Inflammatory macrophage (primary cell): ENCODE results near the gene PFDN6.
"Not testable (repeated sequence)": the region's sequence is repeated elsewhere in the genome, so short reads cannot be mapped to it uniquely, and the experiment has no call there.

Source experiments
- DNase-seq, 2 donors: peaks; one replicate each; pipeline ENCODE4 v3.0.0-alpha.2; 2020 to 2022

PFDN6 gene

DNA sequence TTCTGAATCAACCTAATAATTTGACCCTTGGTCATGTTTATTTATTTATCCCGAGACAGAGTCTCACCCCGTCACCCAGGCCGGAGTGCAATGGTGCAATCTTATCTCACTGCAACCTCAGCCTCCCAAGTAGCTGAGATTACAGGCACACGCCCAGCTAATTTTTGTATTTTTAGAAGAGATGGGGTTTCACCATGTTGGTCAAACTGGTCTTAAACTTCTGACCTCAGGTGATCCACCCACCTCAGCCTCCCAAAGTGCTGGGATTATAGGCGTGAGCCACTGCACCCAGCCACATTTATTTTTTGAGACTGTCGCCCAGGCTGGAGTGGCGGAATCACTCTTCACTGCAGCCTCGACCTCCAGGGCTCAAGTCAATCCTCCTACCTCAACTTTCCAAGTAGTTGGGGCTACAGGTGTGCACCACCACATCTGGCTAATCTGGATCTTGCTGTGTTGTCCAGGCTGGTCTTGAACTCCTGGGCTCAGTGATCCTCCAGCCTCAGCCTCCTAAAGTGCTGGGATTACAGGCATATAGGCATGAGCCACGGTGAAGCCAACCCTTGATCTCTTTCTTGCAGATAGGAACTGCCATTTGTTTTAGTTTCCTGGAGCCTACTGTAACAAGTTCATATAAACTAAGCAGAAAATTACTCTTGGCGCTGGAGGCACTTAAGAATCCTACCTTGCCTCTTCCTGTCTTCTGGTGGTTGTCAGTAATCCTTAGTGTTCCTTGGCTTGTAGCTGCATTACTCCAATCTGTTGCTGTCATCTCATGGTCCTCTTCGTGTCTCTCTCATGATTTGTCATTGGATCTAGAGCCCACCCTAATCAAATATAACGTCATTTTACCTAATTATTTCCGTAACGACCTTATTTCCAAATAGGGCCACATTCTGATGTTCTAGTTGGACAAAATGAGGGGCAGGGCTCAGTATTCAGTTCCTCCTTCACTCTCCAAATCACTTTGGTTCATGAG lies 15.2 kb upstream of the PFDN6 start:
- no peak for DNase-seq

DNA sequence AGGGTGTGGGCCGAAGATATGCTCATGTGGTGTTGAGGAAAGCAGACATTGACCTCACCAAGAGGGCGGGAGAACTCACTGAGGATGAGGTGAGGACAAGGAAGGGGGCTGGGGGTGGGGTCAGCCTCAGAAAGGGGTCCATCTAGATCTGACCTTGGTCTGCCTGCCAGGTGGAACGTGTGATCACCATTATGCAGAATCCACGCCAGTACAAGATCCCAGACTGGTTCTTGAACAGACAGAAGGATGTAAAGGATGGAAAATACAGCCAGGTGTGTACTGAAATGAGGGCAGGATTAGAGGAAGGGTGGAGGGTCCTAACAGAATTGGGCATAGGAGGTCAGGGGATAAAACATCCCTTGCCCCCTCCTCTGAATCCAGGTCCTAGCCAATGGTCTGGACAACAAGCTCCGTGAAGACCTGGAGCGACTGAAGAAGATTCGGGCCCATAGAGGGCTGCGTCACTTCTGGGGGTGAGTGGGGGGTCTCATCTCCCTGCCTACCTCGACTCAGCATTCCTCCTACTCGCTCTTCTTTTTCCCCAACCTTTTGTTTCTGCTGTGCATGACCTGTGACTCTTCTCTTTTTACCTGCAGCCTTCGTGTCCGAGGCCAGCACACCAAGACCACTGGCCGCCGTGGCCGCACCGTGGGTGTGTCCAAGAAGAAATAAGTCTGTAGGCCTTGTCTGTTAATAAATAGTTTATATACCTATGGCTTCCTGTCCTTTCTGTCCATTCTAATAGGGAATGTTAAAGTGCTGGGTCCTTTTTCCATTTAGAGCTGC lies 13.4 kb upstream of the PFDN6 start:
- DNase-seq = not testable (repeated sequence)

DNA sequence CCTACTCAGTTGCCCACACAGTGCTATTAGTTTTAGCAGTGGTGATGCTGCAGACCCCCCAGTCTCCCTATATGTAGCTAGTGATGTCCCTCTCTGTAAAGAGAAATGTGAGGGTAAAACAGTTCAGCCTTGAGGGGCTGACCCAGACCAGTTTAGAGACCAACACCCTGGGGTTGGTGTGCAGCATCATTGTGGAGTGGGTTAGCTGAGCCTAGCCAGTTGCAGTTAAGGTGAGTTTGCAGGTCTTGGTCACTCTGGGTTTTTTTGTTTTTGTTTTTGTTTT lies 12.9 kb upstream of the PFDN6 start:
- no peak for DNase-seq

DNA sequence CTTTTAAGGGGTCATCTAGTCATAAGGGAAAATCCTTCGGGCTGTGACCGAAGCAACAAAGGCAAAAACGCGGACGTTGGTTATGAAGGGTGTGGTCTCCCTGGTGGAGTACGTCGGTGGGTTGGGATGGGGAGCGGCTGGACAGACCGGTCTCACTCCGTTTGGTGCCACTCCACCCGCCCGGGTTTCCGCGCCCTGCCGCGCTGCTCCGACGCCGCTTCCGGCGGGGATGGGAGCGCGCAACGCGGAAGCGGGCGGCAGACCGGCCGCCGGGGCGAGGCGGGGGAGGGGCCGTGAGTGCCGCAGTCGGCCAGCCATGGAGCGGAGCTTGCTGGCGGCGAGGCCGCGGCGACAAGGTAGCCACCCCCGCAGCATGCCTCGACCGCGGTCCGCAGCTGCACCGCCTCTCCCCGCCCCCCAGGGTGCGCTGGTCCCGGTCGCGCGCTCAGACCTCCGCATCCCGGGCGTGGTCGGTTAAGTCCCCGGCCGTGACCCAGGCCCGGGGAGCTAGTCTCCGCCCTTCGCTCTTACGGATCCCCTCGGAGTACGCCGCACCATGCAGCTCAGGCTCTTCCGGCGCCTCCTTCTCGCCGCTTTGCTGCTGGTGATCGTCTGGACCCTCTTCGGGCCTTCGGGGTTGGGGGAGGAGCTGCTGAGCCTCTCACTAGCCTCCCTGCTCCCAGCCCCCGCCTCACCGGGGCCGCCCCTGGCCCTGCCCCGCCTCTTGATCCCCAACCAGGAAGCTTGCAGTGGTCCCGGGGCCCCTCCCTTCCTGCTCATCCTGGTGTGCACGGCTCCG lies 12.3 kb upstream of the PFDN6 start, which contains the start of gene B3GALT4:
TSS of gene B3GALT4 (plus strand) at position 260 of the 799 bp plus-strand sequence. CDS start at position 557, 297 bp downstream.
- peak; percentile 70 to 80 for DNase-seq

DNA sequence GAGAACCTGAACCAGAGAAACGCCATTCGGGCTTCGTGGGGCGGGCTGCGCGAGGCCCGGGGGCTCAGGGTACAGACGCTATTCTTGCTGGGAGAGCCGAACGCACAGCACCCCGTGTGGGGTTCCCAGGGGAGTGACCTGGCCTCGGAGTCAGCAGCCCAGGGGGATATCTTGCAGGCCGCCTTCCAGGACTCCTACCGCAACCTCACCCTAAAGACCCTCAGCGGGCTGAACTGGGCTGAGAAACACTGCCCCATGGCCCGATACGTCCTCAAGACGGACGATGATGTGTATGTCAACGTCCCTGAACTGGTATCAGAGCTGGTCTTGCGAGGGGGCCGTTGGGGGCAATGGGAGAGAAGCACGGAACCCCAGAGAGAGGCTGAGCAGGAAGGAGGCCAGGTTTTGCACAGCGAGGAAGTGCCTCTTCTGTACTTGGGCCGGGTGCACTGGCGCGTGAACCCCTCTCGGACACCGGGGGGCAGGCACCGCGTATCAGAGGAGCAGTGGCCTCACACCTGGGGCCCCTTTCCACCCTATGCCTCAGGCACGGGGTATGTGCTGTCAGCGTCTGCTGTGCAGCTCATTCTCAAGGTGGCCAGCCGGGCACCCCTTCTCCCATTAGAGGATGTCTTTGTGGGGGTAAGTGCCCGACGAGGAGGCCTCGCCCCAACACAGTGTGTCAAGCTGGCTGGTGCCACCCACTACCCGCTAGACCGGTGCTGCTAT lies 11.6 kb upstream of the PFDN6 start:
- DNase-seq = no peak

DNA sequence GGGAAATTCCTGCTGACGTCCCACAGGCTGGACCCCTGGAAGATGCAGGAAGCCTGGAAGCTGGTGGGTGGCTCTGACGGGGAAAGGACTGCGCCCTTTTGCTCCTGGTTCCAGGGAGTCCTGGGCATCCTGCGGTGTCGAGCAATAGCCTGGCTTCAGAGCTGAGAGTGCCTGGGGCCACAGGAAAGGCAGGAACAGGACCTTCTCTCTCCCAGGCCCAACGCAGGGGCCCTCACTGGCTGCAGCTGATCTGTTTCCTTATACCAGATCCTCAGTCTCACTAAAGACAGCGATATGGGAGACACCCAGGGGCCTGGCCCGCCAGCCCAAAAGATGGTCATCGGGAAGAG lies 11.0 kb upstream of the PFDN6 start:
- no peak for DNase-seq

DNA sequence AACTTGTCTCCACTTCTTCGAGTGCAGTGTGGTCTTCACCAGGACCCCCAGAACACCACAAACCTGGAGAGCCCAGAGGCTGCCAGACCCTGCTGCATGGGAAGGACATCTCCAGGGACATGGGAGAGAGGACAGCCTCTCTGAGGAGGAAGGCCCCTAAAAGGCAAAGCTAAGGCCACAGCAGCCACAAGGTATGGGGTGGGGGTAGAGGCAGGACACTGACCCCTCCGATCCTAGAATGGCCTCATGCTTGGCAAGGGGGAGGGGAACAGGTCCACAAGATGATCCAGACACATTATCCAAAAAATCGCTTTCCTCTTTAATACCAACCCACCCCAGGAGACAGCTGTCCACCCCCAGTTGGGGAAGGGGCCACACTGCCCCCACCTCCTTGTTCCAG lies 10.6 kb upstream of the PFDN6 start:
- DNase-seq = no peak

DNA sequence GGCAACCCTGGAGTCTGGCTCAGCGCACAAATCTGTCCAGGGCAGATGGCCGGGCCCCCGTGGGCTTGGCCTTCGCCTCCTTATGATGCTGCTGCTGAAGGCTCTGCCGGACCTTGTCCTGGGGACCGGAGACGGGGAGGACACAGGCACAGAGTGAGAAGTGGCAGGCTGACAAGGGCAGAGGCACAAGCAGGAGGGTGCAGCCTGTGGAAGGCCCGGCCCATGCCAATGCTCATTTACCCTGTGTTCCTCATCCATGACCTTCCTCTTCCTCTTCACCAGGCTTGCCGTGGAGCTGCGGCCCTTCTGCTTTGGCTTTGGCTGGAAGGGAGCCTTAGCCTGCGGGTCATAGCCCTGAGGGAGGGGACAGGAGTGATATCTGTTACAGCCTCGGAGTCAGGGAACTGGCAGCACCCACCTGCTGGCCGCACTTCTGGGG lies 10.1 kb upstream of the PFDN6 start:
- DNase-seq = peak; percentile 20 to 31

DNA sequence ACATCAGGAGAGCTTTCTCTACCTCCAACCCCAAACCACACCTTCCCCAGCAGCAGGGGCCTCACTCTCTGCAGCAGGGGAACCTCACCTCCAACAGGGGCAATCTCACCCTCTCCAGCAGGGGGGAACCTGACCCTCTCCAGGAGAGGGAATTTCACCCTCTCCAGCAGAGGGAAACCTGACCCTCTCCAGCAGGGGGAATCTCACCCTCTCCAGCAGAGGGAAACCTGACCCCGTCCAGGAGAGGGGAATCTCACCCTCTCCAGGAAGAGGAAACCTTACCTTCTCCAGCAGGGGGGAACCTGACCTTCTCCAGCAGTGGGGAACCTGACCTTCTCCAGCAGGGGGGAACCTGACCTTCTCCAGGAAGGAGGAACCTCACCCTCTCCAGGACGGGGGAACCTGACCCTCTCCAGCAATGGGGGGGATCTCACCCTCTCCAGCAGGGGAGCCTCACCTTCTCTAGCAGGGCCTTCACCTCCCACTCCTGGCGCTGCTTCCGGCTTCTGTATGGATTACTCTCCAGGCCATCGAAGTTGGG lies 9.4 kb upstream of the PFDN6 start:
- peak; percentile 35 to 48 for DNase-seq

DNA sequence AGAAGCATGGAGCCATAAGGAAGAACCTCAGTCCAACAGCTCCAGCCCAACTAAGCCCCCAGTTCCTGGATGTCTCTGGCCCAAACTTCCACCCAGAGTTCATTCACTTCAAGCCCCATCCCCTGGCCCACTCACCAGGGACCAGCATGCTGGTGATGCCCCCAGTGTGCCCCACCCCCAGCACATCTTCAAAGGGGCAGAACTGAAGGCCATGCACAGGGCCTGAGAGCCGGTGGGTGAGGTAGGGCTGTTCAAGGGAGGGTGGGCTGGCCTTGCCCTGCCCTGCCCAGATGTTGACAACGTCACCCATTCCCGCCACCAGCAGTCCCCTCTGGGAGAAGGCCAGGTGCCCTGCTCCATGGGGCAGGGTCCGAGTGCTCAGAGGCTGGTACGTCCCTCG lies 8.9 kb upstream of the PFDN6 start:
- no peak for DNase-seq

DNA sequence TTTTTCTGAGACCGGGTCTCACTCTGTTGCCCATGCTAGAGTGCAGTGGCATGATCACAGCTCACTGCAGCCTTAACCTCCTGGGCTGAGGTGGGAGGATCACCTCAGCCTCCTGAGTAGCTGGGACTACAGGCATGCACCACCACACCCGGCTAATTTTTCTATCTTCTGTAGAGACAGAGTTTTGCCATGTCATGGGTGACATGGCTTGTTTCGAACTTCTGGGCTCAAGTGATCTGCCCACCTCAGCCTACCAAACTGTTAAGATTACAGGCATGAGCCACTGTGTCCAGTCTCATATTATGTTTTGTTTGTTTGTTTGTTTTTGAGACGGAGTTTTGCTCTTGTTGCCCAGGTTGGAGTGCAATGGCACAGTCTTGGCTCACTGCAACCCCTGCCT lies 4.2 kb upstream of the PFDN6 start:
- DNase-seq = not testable (repeated sequence)

DNA sequence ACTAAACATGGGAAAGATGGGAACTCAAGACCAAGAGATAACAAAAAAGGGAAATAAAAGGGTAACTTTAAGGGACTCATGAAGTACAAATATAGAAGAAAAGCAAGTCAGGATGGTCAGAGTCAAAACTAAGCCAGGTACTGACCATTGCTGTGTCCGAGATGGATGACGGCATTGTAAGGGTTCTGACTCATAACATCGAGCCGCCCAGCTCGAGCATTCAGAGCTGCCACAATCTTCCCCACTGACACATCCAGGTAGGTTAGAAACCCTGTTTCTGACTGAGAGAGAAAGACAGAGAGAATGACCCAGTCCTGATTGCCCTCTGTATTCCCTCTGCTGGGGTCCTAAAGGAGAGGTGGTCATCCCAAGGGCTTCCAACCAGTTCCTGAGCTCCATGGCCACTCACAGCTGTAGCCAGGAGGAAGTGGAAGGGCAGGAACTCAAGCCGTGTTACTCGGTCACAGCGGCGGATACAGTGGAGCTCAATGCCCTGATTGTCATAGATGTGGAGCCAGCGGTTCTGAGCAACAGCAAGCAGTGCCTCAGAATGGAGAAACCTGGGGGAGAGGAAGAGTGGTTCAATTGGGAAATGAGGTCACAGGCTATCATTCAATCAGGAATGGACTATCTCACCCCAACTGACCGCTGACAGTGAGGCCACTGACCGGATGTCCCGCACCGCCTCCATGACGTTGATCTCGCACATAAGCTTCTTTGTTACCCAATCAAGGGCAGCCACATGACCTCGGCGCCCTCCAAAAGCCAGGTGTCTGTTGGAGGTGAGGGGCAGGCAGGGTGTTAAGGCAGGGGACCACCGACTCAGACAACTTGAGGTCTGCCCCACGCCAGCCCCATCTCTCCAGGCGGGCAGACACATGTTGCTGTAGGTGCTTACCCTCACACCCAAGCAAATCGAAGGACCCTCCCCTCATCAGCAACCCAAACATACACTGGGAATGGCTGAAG lies 2.2 kb upstream of the PFDN6 start:
- DNase-seq = no peak

DNA sequence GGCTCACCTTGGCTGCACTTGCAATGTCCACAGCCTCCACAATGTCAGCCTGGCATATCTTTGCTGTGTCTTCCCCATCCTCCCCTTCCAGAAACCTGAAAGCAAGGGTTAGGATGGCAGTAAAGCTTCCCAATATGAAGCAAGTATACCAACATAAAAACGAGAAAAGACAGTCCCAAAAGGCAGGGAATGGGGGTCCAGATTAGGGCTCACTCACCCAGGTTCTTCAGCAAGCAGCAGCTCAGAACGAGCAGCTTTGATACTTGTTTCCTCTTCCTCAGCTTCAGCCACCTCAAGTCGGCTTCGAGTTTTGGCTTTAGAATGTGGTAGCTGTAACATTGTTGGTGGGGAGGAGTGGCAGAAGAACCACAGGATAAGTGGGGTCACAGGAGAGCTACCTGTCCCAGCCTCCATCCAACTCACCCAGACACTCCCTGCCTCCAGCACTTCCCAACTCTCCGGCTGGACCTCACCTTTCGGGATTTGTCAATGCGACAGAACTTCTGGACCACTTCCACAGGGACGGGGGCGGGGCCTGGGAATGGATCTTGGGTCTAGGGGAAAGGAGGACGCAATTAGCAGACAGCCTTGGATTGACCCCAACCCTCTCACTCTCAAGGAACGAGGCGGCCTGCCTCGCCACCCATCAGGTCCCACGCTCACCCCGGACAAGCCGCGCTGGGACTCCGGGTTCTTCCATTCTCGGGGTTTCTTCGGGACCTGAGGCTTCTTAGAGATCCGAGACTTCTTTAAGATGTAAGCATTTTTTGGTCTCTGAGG lies 1.1 kb upstream of the PFDN6 start:
- no peak for DNase-seq

DNA sequence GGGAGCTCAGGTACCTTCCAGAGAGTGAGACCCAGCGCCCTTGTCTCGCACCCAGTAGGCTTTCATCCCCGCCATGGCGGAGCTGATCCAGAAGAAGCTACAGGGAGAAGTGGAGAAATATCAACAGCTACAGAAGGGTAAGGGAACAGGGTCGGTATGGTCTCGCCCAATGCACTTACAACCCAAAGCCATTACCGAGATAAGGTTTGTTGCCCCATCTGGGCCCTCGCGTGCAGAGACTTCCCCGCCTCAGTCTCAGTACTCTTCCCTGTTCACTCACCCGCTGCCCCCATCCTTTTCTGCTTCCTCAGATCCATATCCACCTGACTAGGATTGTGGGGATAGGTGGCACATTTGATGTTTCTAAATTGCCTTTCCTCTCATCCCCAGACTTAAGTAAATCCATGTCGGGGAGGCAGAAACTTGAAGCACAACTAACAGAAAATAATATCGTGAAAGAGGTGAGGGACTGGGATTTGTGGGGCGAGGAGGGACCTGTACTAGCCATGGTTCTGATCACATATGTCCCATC lies 449 bp downstream of the PFDN6 start:
- no peak for DNase-seq

DNA sequence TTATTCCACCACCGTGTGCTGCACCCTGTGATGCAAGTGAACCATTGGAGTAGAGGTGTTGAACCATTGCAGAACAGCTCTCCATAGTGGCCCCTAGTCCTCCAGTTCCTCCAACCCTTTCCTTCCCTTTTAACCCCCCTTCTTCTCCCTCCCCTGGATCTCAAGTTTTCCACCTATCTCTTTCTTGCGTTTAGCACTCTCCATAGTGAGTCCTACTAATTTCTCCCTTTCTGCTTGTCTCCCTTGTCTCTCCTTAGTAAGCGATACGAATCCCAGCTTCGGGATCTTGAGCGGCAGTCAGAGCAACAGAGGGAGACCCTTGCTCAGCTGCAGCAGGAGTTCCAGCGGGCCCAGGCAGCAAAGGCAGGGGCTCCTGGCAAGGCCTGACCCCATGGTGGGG lies 1.1 kb downstream of the PFDN6 start:
- DNase-seq = no peak

DNA sequence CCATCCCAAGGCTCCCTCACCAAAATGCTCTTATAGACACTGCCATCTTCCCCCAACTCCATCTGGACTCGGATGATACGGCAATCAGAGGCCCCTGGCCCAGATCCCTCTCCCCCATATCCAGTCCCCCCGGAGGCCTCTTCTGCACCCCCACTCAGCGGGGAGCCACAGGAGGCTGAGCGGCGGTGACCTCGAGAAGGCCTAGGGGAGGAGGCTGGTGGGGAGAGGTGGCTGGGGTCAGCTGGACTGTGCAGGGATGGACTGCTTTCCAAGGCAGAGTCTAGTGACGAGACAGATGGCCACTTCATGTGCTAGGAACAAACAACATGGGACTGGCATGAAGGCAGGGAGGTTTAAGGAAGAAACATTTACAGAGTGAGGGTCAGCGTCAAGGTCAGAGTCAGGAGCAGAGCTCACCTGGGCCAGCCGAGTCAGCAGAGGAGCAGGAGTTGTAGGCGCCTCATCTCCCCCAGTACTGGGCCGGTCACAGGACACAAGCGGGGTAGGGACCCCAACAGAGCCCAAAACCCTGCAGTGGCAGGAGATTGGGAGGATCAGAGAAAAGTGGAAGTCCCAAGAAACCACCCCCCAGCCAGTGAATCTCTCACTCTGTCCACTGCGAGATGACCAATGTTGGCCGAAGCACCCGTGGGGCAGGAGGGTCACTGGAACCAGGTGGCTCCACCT lies 3.7 kb downstream of the PFDN6 start:
- DNase-seq = no peak

DNA sequence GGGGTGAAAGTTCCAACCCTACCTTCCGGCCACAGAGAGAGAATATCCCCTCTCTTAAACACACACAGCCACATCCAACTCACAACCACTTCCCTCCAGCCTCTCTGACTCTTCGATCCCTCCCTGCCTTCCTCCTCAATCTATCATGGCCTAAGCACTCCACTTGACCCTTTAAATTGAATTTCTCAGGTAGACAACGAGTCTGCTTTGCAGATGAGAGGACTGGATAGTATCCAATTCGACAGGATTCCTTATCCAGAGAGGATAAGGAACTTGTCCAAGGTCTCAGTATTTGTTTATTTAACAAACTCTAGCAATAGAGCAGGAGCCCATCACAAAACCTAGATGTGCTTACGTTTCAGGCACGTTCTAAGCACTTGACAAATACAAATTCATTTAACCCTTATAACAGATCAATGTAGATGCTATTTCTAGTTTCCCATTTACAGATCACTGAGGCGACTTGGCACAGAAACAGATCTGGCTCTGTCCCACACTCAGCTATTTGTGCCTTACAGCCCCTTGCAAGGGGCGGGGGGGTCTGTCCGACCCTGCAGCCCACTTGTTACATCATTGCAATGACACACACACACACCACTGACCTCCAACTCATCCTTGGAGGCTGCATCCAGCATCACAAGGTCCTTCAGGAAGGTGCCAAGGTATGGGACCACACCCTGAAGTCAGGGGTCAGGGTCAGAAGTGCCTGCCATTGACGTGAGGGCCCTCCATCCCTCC lies 4.9 kb downstream of the PFDN6 start:
- no peak for DNase-seq
